ENCODE data around the gene SNX13.

The SNX13 gene

GRCh38 chr7:17985473-17986239 lies 45.4 kb upstream of the SNX13 start:
- no peaks in the 10 kb centered on the region for H3K4me1 ChIP-seq (ENCODE audit: insufficient read depth, poor library complexity, severe bottlenecking)
- DNase-seq (ENCODE audit: low spot score): no peak
- H3K36me3 ChIP-seq (ENCODE audit: low read depth): no peaks in the 10 kb centered on the region
- TF ChIP-seq CTCF (IDR thresholded peaks at IDR 0.05; ENCODE audit: poor library complexity, severe bottlenecking): no peak
- no peak overlapping the region for H3K27ac ChIP-seq (ENCODE audit: poor library complexity, severe bottlenecking)
- no peaks in the 10 kb centered on the region for H3K9me3 ChIP-seq (ENCODE audit: severe bottlenecking)
- no peak for ATAC-seq (ENCODE audit: low read depth)
- H3K27me3 ChIP-seq (ENCODE audit: insufficient read depth, poor library complexity, severe bottlenecking): no peaks in the 10 kb centered on the region
- no peak overlapping the region for H3K4me3 ChIP-seq (ENCODE audit: severe bottlenecking)

GRCh38 chr7:17984288-17984687 lies 44.0 kb upstream of the SNX13 start:
- Histone ChIP-seq H3K27me3 (ENCODE audit: insufficient read depth, poor library complexity, severe bottlenecking) (no peaks in the 10 kb centered on the region), H3K27ac (ENCODE audit: poor library complexity, severe bottlenecking) (no peak overlapping the region), H3K9me3 (ENCODE audit: severe bottlenecking) (no peaks in the 10 kb centered on the region), H3K4me1 (ENCODE audit: insufficient read depth, poor library complexity, severe bottlenecking) (no peaks in the 10 kb centered on the region), H3K4me3 (ENCODE audit: severe bottlenecking) (no peak overlapping the region), H3K36me3 (ENCODE audit: low read depth) (no peaks in the 10 kb centered on the region)
- ATAC-seq (ENCODE audit: low read depth) (no peak), DNase-seq (ENCODE audit: low spot score) (no peak)
- peak; percentile 9 for TF ChIP-seq CTCF (IDR thresholded peaks at IDR 0.05; ENCODE audit: poor library complexity, severe bottlenecking)

GRCh38 chr7:17983221-17984062 lies 43.1 kb upstream of the SNX13 start:
- no peaks in the 10 kb centered on the region for H3K27me3 ChIP-seq (ENCODE audit: insufficient read depth, poor library complexity, severe bottlenecking)
- H3K36me3 ChIP-seq (ENCODE audit: low read depth): no peaks in the 10 kb centered on the region
- DNase-seq (ENCODE audit: low spot score) (no peak), ATAC-seq (ENCODE audit: low read depth) (no peak)
- H3K9me3 ChIP-seq (ENCODE audit: severe bottlenecking): no peaks in the 10 kb centered on the region
- no peak overlapping the region for H3K4me3 ChIP-seq (ENCODE audit: severe bottlenecking)
- no peak overlapping the region for H3K27ac ChIP-seq (ENCODE audit: poor library complexity, severe bottlenecking)
- no peaks in the 10 kb centered on the region for H3K4me1 ChIP-seq (ENCODE audit: insufficient read depth, poor library complexity, severe bottlenecking)
- TF ChIP-seq CTCF (IDR thresholded peaks at IDR 0.05; ENCODE audit: poor library complexity, severe bottlenecking): no peak

- no peak overlapping the region for H3K4me3 ChIP-seq (ENCODE audit: severe bottlenecking)
- no peak for DNase-seq (ENCODE audit: low spot score)
- no peaks in the 10 kb centered on the region for H3K4me1 ChIP-seq (ENCODE audit: insufficient read depth, poor library complexity, severe bottlenecking)
- no peaks in the 10 kb centered on the region for H3K27me3 ChIP-seq (ENCODE audit: insufficient read depth, poor library complexity, severe bottlenecking)
- no peaks in the 10 kb centered on the region for H3K9me3 ChIP-seq (ENCODE audit: severe bottlenecking)
- no peak overlapping the region for H3K27ac ChIP-seq (ENCODE audit: poor library complexity, severe bottlenecking)
- H3K36me3 ChIP-seq (ENCODE audit: low read depth): no peaks in the 10 kb centered on the region
- TF ChIP-seq CTCF (IDR thresholded peaks at IDR 0.05; ENCODE audit: poor library complexity, severe bottlenecking): no peak
- no peak for ATAC-seq (ENCODE audit: low read depth)
Observed at GRCh38 chr7:17976952-17977351, 36.7 kb upstream of the SNX13 start.
